K562 (cell line): ENCODE results near the gene ERC2. TPM values are rescaled to one million over a fixed set of nuclear protein-coding genes. Genes with fewer than 3 reads are reported as not detected.

Experiments
- ATAC-seq: fragments of 200-7000 bp; cut with Tn5 transposase; 3 replicates; pipeline ENCODE4 v1.9.1; 2020; ENCODE audit warnings: moderate library complexity
- BruUV-seq: library from RNA; stranded (reverse); fragments of 400-500 nt; replicated peaks from 2 replicates; lab custom pipeline; 2021; lab: Mats Ljungman, UMichigan
- CTCF ChIA-PET: fragments of 300-600 bp; formaldehyde crosslinking; extraction: SDS; loops from one replicate; lab custom pipeline; 2021; ENCODE audit warnings: low intra/inter-chr PET ratio; lab: Yijun Ruan, JAX
- POLR2A ChIA-PET: fragments of 300-600, 350-650 bp; sonication (Branson Sonifier 250); formaldehyde crosslinking; extraction: SDS; loops from one replicate; lab custom pipeline; 2021; ENCODE audit warnings: antibody characterized with exemption, inconsistent platforms; lab: Yijun Ruan, JAX
- DNase-seq, 4 experiments: peaks; one replicate each; pipeline versions ENCODE4 v3.0.0 to v3.0.0-alpha.2; 2011 to 2018; ENCODE audit warnings: low spot score in 3 of 4, mixed read lengths in 3 of 4; ENCODE audit errors: extremely low read depth in 1 of 4
- FAIRE-seq: peaks from 2 replicates; lab custom pipeline; 2011; peaks lifted over from hg19 to GRCh38; lab: Jason Lieb, UNC
- H2AFZ ChIP-seq: 2 replicates; pipeline ENCODE4 v1.6.0; 2011; ENCODE audit warnings: low read depth, low read length, control low read depth, inconsistent platforms
- H3K27ac ChIP-seq: fragments of 200-600 bp; 3 replicates; pipeline ENCODE4 v1.8.0; 2011; ENCODE audit warnings: low read depth, mild to moderate bottlenecking, control low read depth, inconsistent platforms, low read length, moderate library complexity, mixed read lengths; ENCODE audit errors: extremely low read depth
- H3K27me3 ChIP-seq, 2 experiments: fragments of 300-600 bp in 1 of 2; 2 replicates in 1 of 2; 3 replicates in 1 of 2; pipeline versions ENCODE4 v1.6.0 to v1.8.0; 2011; ENCODE audit warnings: inconsistent platforms in 2 of 2, low read length in 2 of 2, mild to moderate bottlenecking in 1 of 2, mixed read lengths in 1 of 2, moderate library complexity in 1 of 2; ENCODE audit not compliant: control insufficient read depth in 2 of 2, insufficient read depth in 2 of 2
- H3K36me3 ChIP-seq: fragments of 300-600 bp; 3 replicates; pipeline ENCODE4 v1.8.0; 2011; ENCODE audit warnings: mild to moderate bottlenecking, low read length, inconsistent platforms; ENCODE audit not compliant: control insufficient read depth, insufficient read depth
- H3K4me1 ChIP-seq, 2 experiments: fragments of 200-600 bp in 1 of 2; replicated peaks in 1 of 2; 2 replicates in 1 of 2; 3 replicates in 1 of 2; pipeline versions ENCODE4 v1.5.1 to v1.8.0; 2011; ENCODE audit warnings: inconsistent platforms in 2 of 2, low read length in 2 of 2, mild to moderate bottlenecking in 1 of 2, mixed read lengths in 1 of 2, moderate library complexity in 1 of 2; ENCODE audit not compliant: control insufficient read depth in 2 of 2, insufficient read depth in 2 of 2
- H3K4me2 ChIP-seq: 2 replicates; pipeline ENCODE4 v1.6.1; 2011; ENCODE audit warnings: low read length, control low read depth, inconsistent platforms, mixed read lengths; ENCODE audit not compliant: insufficient read depth
- H3K4me3 ChIP-seq: fragments of 200-600 bp; sonication (generic), shearing (Covaris generic); 2 replicates; pipeline ENCODE4 v1.5.1; 2016; ENCODE audit warnings: control low read depth, inconsistent platforms
- H3K79me2 ChIP-seq: fragments of 200-600 bp; 3 replicates; pipeline ENCODE4 v1.8.0; 2011; ENCODE audit warnings: low read length, inconsistent platforms; ENCODE audit not compliant: control insufficient read depth, insufficient read depth
- H3K9ac ChIP-seq, 2 experiments: 2 replicates each; pipeline versions ENCODE4 v1.6.0 to v1.6.1; 2011; ENCODE audit warnings: low read depth in 2 of 2, low read length in 2 of 2, control low read depth in 1 of 2, inconsistent platforms in 1 of 2, mild to moderate bottlenecking in 1 of 2, mixed read lengths in 1 of 2; ENCODE audit not compliant: insufficient read depth in 1 of 2
- H3K9me1 ChIP-seq: one replicate; pipeline ENCODE4 v1.6.0; 2011; ENCODE audit warnings: inconsistent platforms, mild to moderate bottlenecking, low read length, moderate library complexity; ENCODE audit not compliant: control insufficient read depth, insufficient read depth
- H3K9me3 ChIP-seq: replicated peaks from 2 replicates; pipeline ENCODE4 v1.5.1; 2011; ENCODE audit warnings: low read depth, low read length, inconsistent platforms; ENCODE audit not compliant: control insufficient read depth, insufficient read depth
- H4K20me1 ChIP-seq: replicated peaks from 2 replicates; pipeline ENCODE4 v1.6.1; 2011; ENCODE audit warnings: low read length, inconsistent platforms, mixed read lengths; ENCODE audit not compliant: control insufficient read depth, insufficient read depth
- ELK3 ChIP-seq: fragments of 450-650 bp; formaldehyde crosslinking; IDR thresholded peaks from 2 replicates; pipeline ENCODE4 v1.4.0; 2020; ENCODE audit warnings: mild to moderate bottlenecking
- FOXA1 ChIP-seq: fragments of 450-650 bp; IDR thresholded peaks from 2 replicates; pipeline ENCODE4 v1.6.1; 2016; ENCODE audit warnings: mild to moderate bottlenecking, borderline replicate concordance
- ID3 ChIP-seq, 2 experiments: fragments of 250-450 bp in 1 of 2; fragments of 450-650 bp in 1 of 2; sonication (Bioruptor Pico) in 1 of 2; IDR thresholded peaks; 2 replicates each; pipeline versions ENCODE4 v1.6.1 to v1.8.0; 2016 to 2021; ENCODE audit warnings: mild to moderate bottlenecking in 2 of 2, moderate library complexity in 2 of 2, missing compliant biosample characterization in 1 of 2, missing genetic modification characterization in 1 of 2
- JUND ChIP-seq, 2 experiments: IDR thresholded peaks; 2 replicates in 1 of 2; 3 replicates in 1 of 2; pipeline ENCODE4 v1.6.1; 2011; ENCODE audit warnings: borderline replicate concordance in 2 of 2, low read depth in 2 of 2, low read length in 2 of 2, improper control_type of control experiment in 1 of 2, missing biosample characterization in 1 of 2, missing genetic modification characterization in 1 of 2, missing genetic modification reagents in 1 of 2
- KLF10 ChIP-seq: fragments of 250-450 bp; sonication (Bioruptor Pico); IDR thresholded peaks from 2 replicates; pipeline ENCODE4 v1.6.1; 2021; ENCODE audit warnings: matching md5 sums
- RBM15 ChIP-seq: fragments of 200-400 bp; formaldehyde crosslinking; IDR thresholded peaks from 2 replicates; pipeline ENCODE4 v1.6.1; 2018; ENCODE audit warnings: mild to moderate bottlenecking, low read length, moderate library complexity; ENCODE audit not compliant: insufficient read depth
- SIX5 ChIP-seq, 2 experiments: IDR thresholded peaks; 2 replicates each; pipeline ENCODE4 v1.6.1; 2011; ENCODE audit warnings: low read length in 2 of 2, borderline replicate concordance in 1 of 2, low read depth in 1 of 2, mild to moderate bottlenecking in 1 of 2, moderate library complexity in 1 of 2; ENCODE audit not compliant: insufficient read depth in 1 of 2
- SMAD3 ChIP-seq: fragments of 450-650 bp; formaldehyde crosslinking; conservative IDR thresholded peaks from 2 replicates; pipeline ENCODE4 v1.4.0; 2020; ENCODE audit warnings: mild to moderate bottlenecking
- TGIF2 ChIP-seq: sonication (generic); formaldehyde crosslinking; IDR thresholded peaks from 2 replicates; pipeline ENCODE4 v1.8.1; 2022; ENCODE audit warnings: mild to moderate bottlenecking, missing genetic modification reagents, moderate library complexity
- ZNF830 ChIP-seq: fragments of 250-450 bp; sonication (Bioruptor Pico); IDR thresholded peaks from 2 replicates; pipeline ENCODE4 v1.5.0; 2021; ENCODE audit warnings: mild to moderate bottlenecking
- WGBS: fragments of 100-300 bp; shearing (Covaris generic); methylation state at CpG from one replicate; pipeline ENCODE4 v1.1.6; 2016; ENCODE audit warnings: low coverage, mixed read lengths; ENCODE audit not compliant: insufficient coverage; ENCODE audit errors: missing lambda C conversion rate; 5-methylcytosine and 5-hydroxymethylcytosine counted together
- in situ Hi-C: fragments of 300-500 bp; cut with MboI; formaldehyde crosslinking; loops from 4 replicates; pipeline ENCODE4 v1.15.0; 2018; ENCODE audit warnings: inconsistent platforms, mixed read lengths
- intact Hi-C: fragments of 100-400 bp; cut with micrococcal nuclease; formaldehyde crosslinking; loops from 2 replicates; pipeline ENCODE4 v1.14.2; 2022
- polyA plus RNA-seq, 8 experiments: library from polyadenylated mRNA; depleted of rRNA in 4 of 8; stranded (reverse) in 5 of 8; unstranded in 3 of 8; fragments of >200 nt; fragmentation: Nextera tagmentation in 2 of 8; fragmentation: Illumina TruSeq in 1 of 8; extraction: Ambion mirVana in 2 of 8; extraction: Trizol in 1 of 8; gene quantifications; 2 replicates each; pipeline versions ENCODE4 v1.2.1 to v1.2.3, GENCODE V29; 2011 to 2014; ENCODE audit warnings: inconsistent platforms in 1 of 8, missing spikeins in 1 of 8
- total RNA-seq, 7 experiments: library from RNA; depleted of rRNA in 6 of 7; stranded (reverse); fragments of >200 nt in 6 of 7; fragmentation: Illumina TruSeq in 2 of 7; extraction: Trizol in 2 of 7; gene quantifications; 2 replicates each; pipeline versions ENCODE4 v1.2.1 to v1.2.3, GENCODE V29; 2011 to 2021; ENCODE audit warnings: low replicate concordance in 1 of 7
- TF ChIP-seq, protein P1 (sequence below): sonication (generic); formaldehyde crosslinking; IDR thresholded peaks from 2 replicates; pipeline ENCODE4 v1.8.0; 2022; ENCODE audit warnings: missing genetic modification reagents, mild to moderate bottlenecking, borderline replicate concordance
- TF ChIP-seq, protein P2 (sequence below): fragments of 250-450 bp; sonication (Bioruptor Pico); IDR thresholded peaks from 2 replicates; pipeline ENCODE4 v1.4.0; 2020; ENCODE audit warnings: mild to moderate bottlenecking, moderate library complexity

ERC2 gene
- total and polyA plus RNA-seq, 9 of the 15 experiments (the other 6 are each of a cell fraction or from before 2014, with no cell fraction given): 0.04 to 0.18 (median 0.07) TPM; not detected in 2

DNA sequence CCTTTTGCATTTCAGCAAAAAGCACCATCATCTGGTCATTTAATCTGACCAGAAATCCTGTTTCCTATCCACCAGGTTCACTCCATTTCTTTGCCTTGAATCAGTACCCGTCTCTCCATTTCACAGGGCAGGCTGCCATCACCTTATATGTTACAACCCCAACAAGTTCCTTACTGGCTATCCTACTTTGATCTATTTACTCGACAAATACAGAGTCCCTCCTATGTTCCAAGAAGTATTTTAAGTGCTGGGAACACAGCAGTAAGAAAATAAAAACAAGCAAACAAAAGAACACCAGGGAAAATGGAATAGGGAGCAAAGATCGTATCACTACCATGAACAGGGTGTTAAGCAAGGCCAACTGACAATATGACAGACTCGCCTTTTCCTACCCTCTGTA, 685.9 kb downstream of the ERC2 start (continued):
- no peak for TF ChIP-seq KLF10 (CRISPR knock-in tag)
- TF ChIP-seq RBM15: no peak
- no peak for TF ChIP-seq TGIF2
- TF ChIP-seq JUND (IDR thresholded peaks at IDR 0.05; ENCODE audit: borderline replicate concordance, low read depth, low read length): no peak
- no peak for TF ChIP-seq JUND (tag; IDR thresholded peaks at IDR 0.05; ENCODE audit: borderline replicate concordance, low read depth, low read length)
- TF ChIP-seq, all 486 proteins: peak for 0

DNA sequence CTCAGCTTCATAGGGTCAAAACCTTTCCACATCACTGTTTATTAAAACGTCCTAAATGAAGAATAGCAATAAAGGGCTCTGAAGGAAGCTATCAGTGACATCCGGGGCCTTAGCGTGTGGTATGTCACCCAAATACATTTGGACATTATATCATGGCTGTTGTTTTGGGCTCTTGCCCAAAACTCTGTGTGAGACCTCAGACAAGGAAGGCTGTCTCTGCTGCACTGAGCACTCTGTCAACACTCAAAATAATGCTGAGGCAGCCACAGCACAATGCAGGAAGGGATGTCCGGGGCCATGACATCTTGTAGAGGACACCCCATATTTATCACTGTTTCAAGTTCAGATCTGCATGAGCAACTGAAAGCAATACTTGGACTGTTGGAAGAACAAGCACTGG, 687.4 kb downstream of the ERC2 start:
- ChIA-PET POLR2A (no interaction called here), CTCF (no interaction called here)
- no peaks in the 10 kb centered on the region for H3K79me2 ChIP-seq
- H3K9me3 ChIP-seq: no peaks in the 10 kb centered on the region
- ATAC-seq (no peak), DNase-seq (no peak), FAIRE-seq (no peak)
- H3K27ac ChIP-seq: no peak overlapping the region
- H2AFZ ChIP-seq: no peak overlapping the region
- in situ Hi-C loops (no loop called here), intact Hi-C loops (no loop called here)
- no peak overlapping the region for H3K4me3 ChIP-seq
- H3K36me3 ChIP-seq: no peaks in the 10 kb centered on the region
- no peaks in the 10 kb centered on the region for H3K4me1 ChIP-seq
- no peak overlapping the region for H3K9ac ChIP-seq
- H4K20me1 ChIP-seq: no peaks in the 10 kb centered on the region
- no TSS peak for BruUV-seq
- WGBS: 0% methylated on average over 4 of the region's 4 CpGs
- H3K4me2 ChIP-seq: no peak overlapping the region
- no peaks in the 10 kb centered on the region for H3K9me1 ChIP-seq
- no peaks in the 10 kb centered on the region for H3K27me3 ChIP-seq
- TF ChIP-seq SMAD3 (CRISPR knock-in tag) (no peak), ID3 (CRISPR knock-in tag; IDR thresholded peaks at IDR 0.05) (no peak), ID3 (tag; IDR thresholded peaks at IDR 0.05) (no peak), ZNF830 (CRISPR knock-in tag) (no peak), ELK3 (CRISPR knock-in tag) (no peak), FOXA1 (no peak), SIX5 (IDR thresholded peaks at IDR 0.05; ENCODE audit: borderline replicate concordance in 1 of 2, insufficient read depth in 1 of 2, low read depth in 1 of 2, low read length in 2 of 2) (no peak)
- TF ChIP-seq, protein P1, sequence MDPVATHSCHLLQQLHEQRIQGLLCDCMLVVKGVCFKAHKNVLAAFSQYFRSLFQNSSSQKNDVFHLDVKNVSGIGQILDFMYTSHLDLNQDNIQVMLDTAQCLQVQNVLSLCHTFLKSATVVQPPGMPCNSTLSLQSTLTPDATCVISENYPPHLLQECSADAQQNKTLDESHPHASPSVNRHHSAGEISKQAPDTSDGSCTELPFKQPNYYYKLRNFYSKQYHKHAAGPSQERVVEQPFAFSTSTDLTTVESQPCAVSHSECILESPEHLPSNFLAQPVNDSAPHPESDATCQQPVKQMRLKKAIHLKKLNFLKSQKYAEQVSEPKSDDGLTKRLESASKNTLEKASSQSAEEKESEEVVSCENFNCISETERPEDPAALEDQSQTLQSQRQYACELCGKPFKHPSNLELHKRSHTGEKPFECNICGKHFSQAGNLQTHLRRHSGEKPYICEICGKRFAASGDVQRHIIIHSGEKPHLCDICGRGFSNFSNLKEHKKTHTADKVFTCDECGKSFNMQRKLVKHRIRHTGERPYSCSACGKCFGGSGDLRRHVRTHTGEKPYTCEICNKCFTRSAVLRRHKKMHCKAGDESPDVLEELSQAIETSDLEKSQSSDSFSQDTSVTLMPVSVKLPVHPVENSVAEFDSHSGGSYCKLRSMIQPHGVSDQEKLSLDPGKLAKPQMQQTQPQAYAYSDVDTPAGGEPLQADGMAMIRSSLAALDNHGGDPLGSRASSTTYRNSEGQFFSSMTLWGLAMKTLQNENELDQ: no peak
- TF ChIP-seq, protein P2, sequence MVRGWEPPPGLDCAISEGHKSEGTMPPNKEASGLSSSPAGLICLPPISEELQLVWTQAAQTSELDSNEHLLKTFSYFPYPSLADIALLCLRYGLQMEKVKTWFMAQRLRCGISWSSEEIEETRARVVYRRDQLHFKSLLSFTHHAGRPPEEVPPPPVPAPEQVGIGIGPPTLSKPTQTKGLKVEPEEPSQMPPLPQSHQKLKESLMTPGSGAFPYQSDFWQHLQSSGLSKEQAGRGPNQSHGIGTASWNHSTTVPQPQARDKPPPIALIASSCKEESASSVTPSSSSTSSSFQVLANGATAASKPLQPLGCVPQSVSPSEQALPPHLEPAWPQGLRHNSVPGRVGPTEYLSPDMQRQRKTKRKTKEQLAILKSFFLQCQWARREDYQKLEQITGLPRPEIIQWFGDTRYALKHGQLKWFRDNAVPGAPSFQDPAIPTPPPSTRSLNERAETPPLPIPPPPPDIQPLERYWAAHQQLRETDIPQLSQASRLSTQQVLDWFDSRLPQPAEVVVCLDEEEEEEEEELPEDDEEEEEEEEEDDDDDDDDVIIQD: no peak
